Measurements from ENCODE around the gene AKT3.
"Not testable (repeated sequence)": the region's sequence is repeated elsewhere in the genome, so short reads cannot be mapped to it uniquely, and the experiment has no call there.

AKT3 gene

GRCh38 chr1:243595527-243596210 is 254.4 kb downstream of the AKT3 start:
- peak in 1 of 2 experiments; percentile 2 for DNase-seq

GRCh38 chr1:243594455-243594854 is 255.6 kb downstream of the AKT3 start:
- no peak for DNase-seq

- not testable (repeated sequence) for DNase-seq
These were observed 260.8 kb downstream of the AKT3 start for GRCh38 chr1:243589286-243589685.

- DNase-seq, result no peak
These were observed 262.1 kb downstream of the AKT3 start for GRCh38 chr1:243587823-243588560.

GRCh38 chr1:243587285-243587684 is 262.8 kb downstream of the AKT3 start:
- DNase-seq, result no peak

- DNase-seq, result no peak
These were observed 264.1 kb downstream of the AKT3 start for GRCh38 chr1:243585982-243586381.

GRCh38 chr1:243582326-243582725 is 267.7 kb downstream of the AKT3 start:
- no peak for DNase-seq

- DNase-seq, result no peak
These were observed 269.1 kb downstream of the AKT3 start for GRCh38 chr1:243580984-243581383.

- no peak for DNase-seq
These were observed 270.0 kb downstream of the AKT3 start for GRCh38 chr1:243580072-243580471.

- no peak for DNase-seq
These were observed 275.0 kb downstream of the AKT3 start for GRCh38 chr1:243575070-243575469.

- no peak for DNase-seq
These were observed 277.1 kb downstream of the AKT3 start for GRCh38 chr1:243572940-243573339.

GRCh38 chr1:243568793-243569192 is 281.2 kb downstream of the AKT3 start:
- DNase-seq, result no peak

GRCh38 chr1:243564814-243565213 is 285.2 kb downstream of the AKT3 start:
- no peak for DNase-seq

GRCh38 chr1:243563732-243564131 is 286.3 kb downstream of the AKT3 start:
- DNase-seq, result no peak

- no peak for DNase-seq
These were observed 287.6 kb downstream of the AKT3 start for GRCh38 chr1:243562473-243562872.

- DNase-seq, result no peak
These were observed 288.3 kb downstream of the AKT3 start for GRCh38 chr1:243561588-243562319.

- DNase-seq, result no peak
These were observed 290.4 kb downstream of the AKT3 start for GRCh38 chr1:243559575-243560162.

GRCh38 chr1:243558576-243558975 is 291.5 kb downstream of the AKT3 start:
- DNase-seq, result no peak

GRCh38 chr1:243557866-243558265 is 292.2 kb downstream of the AKT3 start:
- DNase-seq, result no peak

GRCh38 chr1:243554686-243555085 is 295.4 kb downstream of the AKT3 start:
- DNase-seq, result no peak

GRCh38 chr1:243553090-243553489 is 297.0 kb downstream of the AKT3 start:
- no peak for DNase-seq

- no peak for DNase-seq
These were observed 299.8 kb downstream of the AKT3 start for GRCh38 chr1:243550276-243550675.

- DNase-seq, result no peak
These were observed 300.3 kb downstream of the AKT3 start for GRCh38 chr1:243549791-243550190.

Measured in activated CD4-positive, alpha-beta T cell treated with anti-CD3 and anti-CD28 coated beads, Interleukin-2, amount 50 U/mL, for 4 hours (primary cell).